DOHH2 (cell line): ENCODE data around the gene PTCD3.

Source experiments
- CTCF ChIP-seq: fragments of 200-600 bp; sonication (generic); IDR thresholded peaks from one replicate; pipeline ENCODE4 v1.5.1; 2014; ENCODE audit warnings: antibody characterized with exemption, mild to moderate bottlenecking, low read depth, low read length; ENCODE audit not compliant: poor library complexity, severe bottlenecking
- EZH2phosphoT487 ChIP-seq: fragments of 200-600 bp; sonication (generic); IDR thresholded peaks from 2 replicates; pipeline ENCODE4 v1.6.1; 2017; ENCODE audit warnings: borderline replicate concordance, mild to moderate bottlenecking, antibody characterized with exemption, low read length, moderate library complexity, mixed read lengths

- TF ChIP-seq CTCF (no peak), EZH2phosphoT487 (no peak)
These were observed 41.8 kb downstream of the PTCD3 start for GRCh38 chr2:86147793-86148192.
